Activated T-cell treated with anti-CD3 and anti-CD28 coated beads for 48 hours (primary cell): Measurements from ENCODE around the gene CPLANE2.
"Not testable (repeated sequence)": the region's sequence is repeated elsewhere in the genome, so short reads cannot be mapped to it uniquely, and the experiment has no call there.

ENCODE experiments used
- DNase-seq: peaks from one replicate; pipeline ENCODE4 v3.0.0-alpha.2; 2020; ENCODE audit warnings: low read depth

CPLANE2 gene

DNA sequence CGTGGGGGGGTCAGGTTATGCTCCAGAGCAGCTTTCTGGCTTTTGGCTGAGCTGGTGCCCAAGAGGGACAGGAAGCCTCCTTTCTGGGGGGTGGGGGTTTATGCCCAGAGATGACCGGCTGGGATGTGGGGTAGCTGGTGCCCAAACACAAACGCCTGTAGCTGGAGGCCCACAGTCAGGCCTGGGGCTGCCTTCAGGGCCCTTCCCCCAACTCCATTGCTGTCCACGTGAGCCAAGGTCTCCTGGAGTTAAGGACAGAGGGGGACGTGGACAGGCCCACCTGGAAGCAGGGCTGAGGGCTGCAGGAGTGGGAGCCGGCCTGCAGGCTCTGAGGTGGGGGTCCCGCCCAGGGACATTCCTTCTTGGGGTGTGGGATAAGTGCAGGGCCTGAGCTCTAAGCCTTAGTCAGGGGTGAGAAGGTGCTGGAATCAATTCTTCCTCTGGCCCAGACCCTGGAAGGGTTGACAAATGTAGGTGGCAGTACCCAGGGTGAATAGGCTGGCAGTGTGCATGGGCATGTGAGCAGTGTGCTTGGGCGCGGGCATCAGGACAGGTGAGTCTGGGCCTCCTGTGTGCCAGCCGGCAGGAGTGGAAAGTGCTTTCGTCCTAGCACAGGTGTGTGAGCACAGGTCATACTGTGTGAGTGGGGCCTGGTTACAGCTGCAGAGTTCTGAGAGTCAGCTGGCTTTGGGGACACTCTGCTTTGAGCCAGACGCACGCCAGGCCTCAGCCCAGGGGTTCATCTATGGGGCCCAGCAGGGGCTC is 6.8 kb downstream of the CPLANE2 start:
- DNase-seq: no peak

GRCh38 chr1:16226490-16227179 is 10.3 kb downstream of the CPLANE2 start:
- DNase-seq: no peak

- DNase-seq: no peak
These were observed 10.9 kb downstream of the CPLANE2 start for GRCh38 chr1:16226129-16226489.

DNA sequence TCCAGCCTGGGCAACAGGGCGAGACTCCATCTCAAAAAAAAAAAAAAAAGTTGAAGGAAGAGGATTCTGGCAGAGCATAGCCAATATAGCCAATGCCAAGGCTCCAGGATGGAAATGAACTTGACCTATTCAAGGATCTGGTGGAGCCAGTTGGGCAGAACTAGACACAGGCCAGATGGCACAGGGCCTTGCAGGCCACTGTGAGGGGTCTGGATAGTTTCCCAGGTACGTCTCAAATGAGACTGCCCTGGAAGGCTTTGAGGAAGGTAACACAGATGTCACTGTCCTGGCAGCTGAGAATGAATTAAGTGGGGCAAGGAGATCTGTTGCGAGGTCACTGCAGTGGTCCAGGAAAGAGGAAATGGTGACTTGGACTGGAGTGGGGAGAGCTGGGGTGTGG is 12.5 kb downstream of the CPLANE2 start:
- DNase-seq: no peak

- not testable (repeated sequence) for DNase-seq
These were observed 14.3 kb downstream of the CPLANE2 start for GRCh38 chr1:16222716-16223115.

GRCh38 chr1:16221499-16221898 is 15.5 kb downstream of the CPLANE2 start:
- DNase-seq: no peak

GRCh38 chr1:16219968-16220500 is 16.9 kb downstream of the CPLANE2 start:
- DNase-seq: no peak

DNA sequence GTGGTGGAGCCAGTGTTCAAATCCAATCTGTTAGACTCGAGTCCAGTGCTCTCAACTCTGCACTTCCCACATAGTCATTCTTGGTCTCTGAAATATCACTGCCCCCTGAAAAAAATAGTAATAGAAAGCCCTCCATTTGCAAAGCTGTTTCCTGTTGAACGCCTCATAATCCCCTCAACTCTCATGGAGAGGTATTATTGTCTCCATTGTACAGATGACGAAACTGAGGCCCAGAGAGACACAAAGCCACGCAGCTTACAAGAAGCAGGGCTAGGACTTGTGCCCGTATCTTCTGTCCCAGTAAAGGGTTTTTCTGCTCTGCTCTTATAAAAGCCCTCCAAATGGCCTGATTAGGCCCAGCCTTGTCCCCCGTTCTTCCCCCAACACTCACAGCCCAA is 18.3 kb downstream of the CPLANE2 start:
- DNase-seq: no peak

DNA sequence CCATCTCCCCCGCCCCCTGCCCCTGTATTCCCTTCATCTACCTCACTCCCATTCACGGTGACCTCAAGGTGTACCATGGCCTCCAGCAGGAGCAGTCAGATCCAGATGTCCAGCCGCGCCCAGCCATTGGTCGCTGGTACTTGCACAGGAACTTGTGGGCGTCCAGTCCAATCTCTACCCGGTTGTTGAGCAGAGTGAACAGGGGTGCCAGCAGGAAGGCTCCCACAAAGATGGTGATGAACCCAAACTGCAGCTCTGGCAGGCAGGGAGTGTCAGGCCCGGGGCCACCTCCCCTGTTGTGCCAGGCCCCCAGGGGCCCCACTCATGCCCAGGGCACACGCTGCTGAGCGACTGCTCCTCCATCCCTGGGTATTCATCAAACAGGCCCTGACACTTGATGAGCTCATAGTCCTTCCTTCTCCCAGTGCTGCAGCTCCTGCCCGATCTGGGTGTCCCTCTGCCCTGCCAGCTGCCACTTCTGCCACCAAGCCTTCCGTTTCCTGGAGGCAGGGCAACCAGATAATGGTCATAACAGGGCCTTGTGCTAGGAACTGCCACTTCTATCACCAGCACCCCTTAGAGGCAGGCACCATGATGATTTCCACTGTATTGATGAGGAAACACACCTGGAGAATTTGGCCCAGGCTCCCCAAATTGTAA is 18.8 kb downstream of the CPLANE2 start:
- no peak for DNase-seq

DNA sequence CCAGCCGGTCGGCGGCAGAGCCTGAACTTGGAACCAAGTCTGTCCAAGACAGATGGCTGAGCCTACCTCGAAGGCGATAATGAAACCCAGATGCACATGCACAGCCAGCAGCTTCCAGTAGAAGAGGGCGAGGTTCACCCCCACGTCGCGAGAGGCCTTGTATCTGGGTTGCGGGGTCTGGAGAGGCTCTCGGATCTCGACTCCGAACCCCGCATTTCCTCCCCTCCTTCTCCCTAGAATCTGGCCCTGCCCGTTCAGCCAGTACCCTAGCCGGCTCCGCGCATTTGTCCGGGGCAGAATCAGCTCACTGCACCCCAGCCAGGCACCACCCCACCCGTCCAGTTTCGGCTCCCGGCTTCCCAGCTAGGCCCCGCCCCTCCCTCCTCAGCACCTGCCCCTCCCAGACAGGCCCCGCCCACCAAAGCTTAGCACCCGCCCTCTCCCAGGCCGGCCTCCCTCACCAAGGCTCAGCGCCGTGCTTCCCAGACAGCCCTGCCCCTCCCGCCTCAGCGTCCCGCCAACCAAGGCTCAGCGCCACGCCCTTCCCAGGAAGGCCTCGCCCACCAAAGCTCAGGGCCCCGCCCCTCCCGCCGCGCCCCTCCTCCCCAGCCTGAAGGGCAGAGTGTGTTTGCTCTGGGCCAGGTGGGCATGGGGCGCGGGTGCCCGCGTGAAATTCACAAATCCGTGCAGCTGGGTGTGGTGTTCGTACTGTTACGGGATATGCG is 19.8 kb downstream of the CPLANE2 start:
- peak; percentile 92 for DNase-seq

DNA sequence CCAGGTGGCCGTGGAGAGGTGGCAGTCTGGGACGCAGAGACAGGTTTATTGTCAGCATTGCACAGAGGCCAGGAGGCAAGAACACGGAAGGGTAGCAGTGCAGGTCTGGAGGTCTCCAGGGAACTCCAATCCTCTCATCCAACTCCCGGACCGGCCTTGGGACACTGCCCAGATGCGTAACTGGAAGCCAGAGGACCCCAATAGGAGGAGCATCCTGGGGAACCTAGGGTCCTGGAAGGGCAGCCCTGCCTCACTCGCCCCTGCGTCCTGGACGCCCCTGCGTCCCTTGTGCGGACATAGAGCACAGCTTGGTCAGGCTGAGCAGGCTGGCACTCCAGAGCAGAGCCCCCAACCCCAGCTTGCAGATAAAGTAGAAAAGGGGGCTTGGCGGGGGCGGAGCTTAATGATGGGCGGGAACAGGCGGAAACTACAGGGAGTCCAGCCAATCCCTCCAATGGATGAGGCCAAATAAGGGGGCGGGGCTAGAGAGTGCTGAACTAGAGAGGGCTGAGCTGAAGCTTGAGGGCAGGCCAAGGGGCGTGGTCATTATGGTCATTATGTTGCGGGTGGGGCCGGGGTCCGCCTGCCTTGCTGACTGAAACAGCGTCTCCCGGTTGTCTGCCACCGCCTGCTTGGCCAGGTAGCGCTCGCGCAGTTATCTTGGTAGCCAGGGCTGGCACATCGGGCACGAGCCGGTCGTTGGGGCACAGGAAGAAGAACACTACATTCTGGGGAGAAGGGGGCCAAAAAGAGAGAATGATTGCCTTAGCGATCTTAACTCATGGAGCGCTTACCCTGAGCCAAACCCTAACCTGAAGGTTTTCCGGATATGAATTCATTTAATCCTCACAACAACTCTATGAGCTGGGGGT is 20.9 kb downstream of the CPLANE2 start:
- peak; percentile 54 for DNase-seq

GRCh38 chr1:16215240-16215639 is 21.7 kb downstream of the CPLANE2 start:
- not testable (repeated sequence) for DNase-seq

DNA sequence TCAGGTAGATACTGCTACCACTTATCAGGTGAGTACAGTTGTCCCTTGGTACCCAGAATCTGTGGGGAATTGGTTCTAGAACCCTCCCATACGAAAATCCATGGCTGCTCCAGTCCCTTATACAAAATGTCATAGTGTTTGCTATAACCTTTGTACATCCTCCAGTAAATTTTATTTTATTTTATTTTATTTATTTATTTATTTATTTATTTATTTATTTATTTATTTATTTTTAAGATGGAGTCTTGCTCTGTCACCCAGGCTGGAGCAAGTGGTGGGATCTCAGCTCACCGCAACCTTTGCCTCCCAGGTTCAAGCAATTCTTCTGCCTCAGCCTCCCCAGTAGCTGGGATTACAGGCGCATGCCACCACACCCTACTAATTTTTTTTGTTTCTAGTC is 23.4 kb downstream of the CPLANE2 start:
- DNase-seq: not testable (repeated sequence)

- no peak for DNase-seq
These were observed 24.0 kb downstream of the CPLANE2 start for GRCh38 chr1:16213013-16213412.

DNA sequence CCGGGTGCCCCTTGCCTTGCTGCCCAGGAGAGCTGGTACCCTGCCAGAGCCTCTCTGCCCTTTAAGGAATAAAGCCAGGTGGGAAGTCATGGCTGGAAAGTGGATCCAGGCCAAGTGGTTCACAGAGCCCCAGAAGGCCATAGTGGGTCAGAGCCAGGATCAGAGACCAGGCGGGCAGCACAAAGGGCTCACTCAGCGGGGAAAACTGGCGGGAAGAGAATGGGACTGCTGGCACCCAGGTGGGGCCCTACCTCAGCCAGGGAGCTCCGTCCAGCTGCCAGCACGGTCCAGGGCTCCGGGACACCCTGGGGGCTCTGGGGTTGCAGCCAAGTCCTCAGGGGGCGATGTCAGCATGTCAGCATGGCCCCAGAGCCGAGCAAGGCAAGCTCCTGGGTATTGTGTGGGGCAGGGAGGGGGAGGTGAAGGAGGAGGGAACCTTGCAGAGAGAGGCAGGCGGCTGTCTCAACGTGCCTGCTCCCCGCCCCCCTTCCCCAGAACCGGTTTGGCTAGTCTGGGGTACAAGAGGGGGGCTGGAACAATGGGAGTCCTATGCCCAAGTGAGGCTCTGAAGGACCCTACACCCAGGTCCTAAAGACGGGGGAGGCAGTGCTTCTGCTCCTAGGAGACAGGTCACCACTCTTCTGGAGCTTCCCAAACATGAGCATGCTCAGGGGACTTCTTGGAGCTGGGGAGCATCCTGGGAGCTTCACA is 24.6 kb downstream of the CPLANE2 start, which contains the start of gene ARHGEF19:
TSS of gene ARHGEF19 (minus strand) at position 402 of the 711 bp plus-strand sequence. CDS start 3,598 bp downstream, outside the sequence.
- no peak for DNase-seq

DNA sequence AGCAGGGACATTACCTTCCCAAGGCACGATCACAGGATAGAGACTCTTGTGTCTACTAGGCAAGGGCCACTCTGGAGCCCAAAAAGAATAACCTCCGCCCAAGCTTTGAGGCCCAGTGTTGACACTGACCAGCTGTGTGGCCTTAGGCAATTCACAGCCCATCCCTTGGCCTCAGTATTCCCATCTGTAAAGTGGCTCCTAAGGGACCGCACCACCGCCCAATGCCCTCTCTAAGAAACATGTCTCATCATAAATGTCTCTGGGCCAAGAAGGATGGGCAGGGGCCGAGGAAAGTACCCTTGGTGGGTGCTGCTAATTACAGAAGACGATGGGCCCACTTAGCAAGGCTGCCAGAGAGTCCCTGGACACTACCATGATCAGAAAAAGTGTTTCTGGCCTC is 25.2 kb downstream of the CPLANE2 start:
- no peak for DNase-seq

DNA sequence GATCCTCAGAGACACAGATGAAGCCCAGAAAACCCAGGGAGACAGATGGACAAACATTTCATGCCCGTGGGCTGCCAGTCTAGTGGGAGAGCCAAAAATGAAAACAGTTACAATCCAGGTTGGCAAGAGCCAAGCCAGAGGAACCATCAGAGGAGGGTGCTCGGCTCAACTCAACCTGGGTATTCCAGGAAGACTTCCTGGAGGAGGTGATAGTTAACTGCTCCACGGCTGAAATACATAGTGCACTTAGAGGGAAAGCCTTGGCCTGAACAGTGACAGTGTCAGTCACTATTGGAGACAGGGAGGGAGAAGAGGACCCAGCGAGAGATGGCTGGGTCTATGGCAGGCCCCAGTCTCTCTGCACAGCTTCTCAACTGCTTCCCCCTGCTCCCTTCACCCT is 26.4 kb downstream of the CPLANE2 start:
- no peak for DNase-seq

GRCh38 chr1:16209847-16210407 is 27.1 kb downstream of the CPLANE2 start:
- no peak for DNase-seq

DNA sequence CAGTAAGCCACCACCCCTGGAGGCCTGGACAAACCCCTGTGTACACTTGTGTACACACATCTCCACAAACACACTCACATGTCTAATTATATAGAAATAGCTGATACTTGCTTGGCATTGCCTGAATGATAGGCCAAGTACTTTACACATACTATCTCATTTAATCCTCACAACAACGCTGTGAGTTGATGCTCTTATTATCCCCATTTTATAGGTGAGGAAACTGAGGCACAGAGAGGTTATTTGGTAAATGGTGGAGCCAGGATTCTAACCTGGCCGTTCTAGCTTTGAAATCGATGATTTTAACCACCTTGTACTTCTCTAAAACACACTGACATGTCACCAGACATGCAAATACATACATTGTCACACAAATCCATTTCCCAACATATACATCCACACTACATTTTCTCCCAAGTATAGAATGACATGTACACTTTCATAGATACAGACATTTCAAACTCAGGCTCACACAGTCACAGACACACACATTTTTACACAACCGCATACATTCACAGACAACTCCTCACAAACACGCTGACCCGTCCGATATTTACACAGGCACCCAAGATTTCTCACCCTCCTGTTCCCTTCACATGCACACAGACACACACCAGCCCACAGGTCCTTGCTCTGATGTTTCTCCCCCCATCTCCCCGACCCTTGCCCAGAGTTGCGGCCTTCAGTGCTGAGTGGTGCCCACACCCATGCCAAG is 27.7 kb downstream of the CPLANE2 start:
- no peak for DNase-seq
